WTC11 (cell line): ENCODE data around the gene RFC1. TPM values are rescaled to one million over a fixed set of nuclear protein-coding genes. Genes with fewer than 3 reads are reported as not detected.

Experiments
- ATAC-seq: fragments of 200-7000 bp; cut with Tn5 transposase; 2 replicates; pipeline ENCODE4 v1.10.0; 2021; ENCODE audit warnings: mild to moderate bottlenecking, moderate library complexity
- CTCF ChIA-PET: fragments of 300-600 bp; sonication (Branson Sonifier 250); formaldehyde crosslinking; loops from one replicate; lab custom pipeline; 2021; ENCODE audit warnings: antibody characterized with exemption; lab: Charles Lee
- POLR2A ChIA-PET: fragments of 350-600 bp; sonication (Branson Sonifier 250); formaldehyde crosslinking; loops from one replicate; lab custom pipeline; 2021; ENCODE audit warnings: antibody characterized with exemption; lab: Charles Lee
- DNase-seq: peaks from one replicate; pipeline ENCODE4 v3.0.0; 2021; ENCODE audit warnings: low spot score
- H3K27ac Mint-ChIP-seq: 2 replicates; pipeline ENCODE4 v1.8.0; 2021; ENCODE audit warnings: mixed read lengths
- H3K27me3 Mint-ChIP-seq: 2 replicates; pipeline ENCODE4 v1.8.0; 2021; ENCODE audit warnings: low read depth, mild to moderate bottlenecking, moderate library complexity, mixed read lengths
- H3K36me3 Mint-ChIP-seq: 2 replicates; pipeline ENCODE4 v1.8.0; 2021; ENCODE audit warnings: mixed read lengths
- H3K4me1 Mint-ChIP-seq: 2 replicates; pipeline ENCODE4 v1.8.0; 2022; ENCODE audit warnings: mixed read lengths
- H3K4me3 Mint-ChIP-seq: 2 replicates; pipeline ENCODE4 v1.8.0; 2021; ENCODE audit warnings: mild to moderate bottlenecking, moderate library complexity, mixed read lengths
- H3K9me3 Mint-ChIP-seq: 2 replicates; pipeline ENCODE4 v1.8.0; 2021; ENCODE audit warnings: mixed read lengths
- ATF1 ChIP-seq: sonication (generic); formaldehyde crosslinking; IDR thresholded peaks from 2 replicates; pipeline ENCODE4 v1.8.1; 2023; ENCODE audit warnings: mild to moderate bottlenecking, moderate library complexity, missing genetic modification reagents
- ATF2 ChIP-seq: sonication (generic); formaldehyde crosslinking; IDR thresholded peaks from 2 replicates; pipeline ENCODE4 v1.8.1; 2022; ENCODE audit warnings: low read depth, missing genetic modification reagents, borderline replicate concordance
- CREB1 ChIP-seq: sonication (generic); formaldehyde crosslinking; IDR thresholded peaks from 2 replicates; pipeline ENCODE4 v1.8.0; 2023; ENCODE audit warnings: mild to moderate bottlenecking, missing genetic modification reagents
- CREM ChIP-seq: sonication (generic); formaldehyde crosslinking; IDR thresholded peaks from 2 replicates; pipeline ENCODE4 v1.8.1; 2022; ENCODE audit warnings: mild to moderate bottlenecking, missing genetic modification reagents, moderate library complexity
- CTCF ChIP-seq: fragments of 200-600 bp; IDR thresholded peaks from 2 replicates; pipeline ENCODE4 v1.8.0; 2022; ENCODE audit warnings: antibody characterized with exemption
- FOXJ3 ChIP-seq: sonication (generic); formaldehyde crosslinking; IDR thresholded peaks from 2 replicates; pipeline ENCODE4 v1.9.0; 2021; ENCODE audit warnings: missing genetic modification reagents, mild to moderate bottlenecking, borderline replicate concordance
- GABPB1 ChIP-seq: sonication (generic); formaldehyde crosslinking; IDR thresholded peaks from 2 replicates; pipeline ENCODE4 v1.8.1; 2023; ENCODE audit warnings: mild to moderate bottlenecking, missing genetic modification reagents
- IRF1 ChIP-seq: sonication (generic); formaldehyde crosslinking; IDR thresholded peaks from 2 replicates; pipeline ENCODE4 v1.8.0; 2023; ENCODE audit warnings: missing genetic modification reagents
- NFYB ChIP-seq: sonication (generic); formaldehyde crosslinking; conservative IDR thresholded peaks from 2 replicates; pipeline ENCODE4 v1.8.0; 2022; ENCODE audit warnings: low read depth, missing genetic modification reagents
- PRRX2 ChIP-seq: fragments of 250-450 bp; sonication (Bioruptor Pico); IDR thresholded peaks from 2 replicates; pipeline ENCODE4 v1.8.0; 2021; ENCODE audit warnings: mild to moderate bottlenecking
- RELA ChIP-seq: sonication (generic); formaldehyde crosslinking; IDR thresholded peaks from 2 replicates; pipeline ENCODE4 v1.8.1; 2022; ENCODE audit warnings: missing genetic modification reagents, mild to moderate bottlenecking, borderline replicate concordance
- ZNF138 ChIP-seq: sonication (generic); formaldehyde crosslinking; conservative IDR thresholded peaks from 2 replicates; pipeline ENCODE4 v1.8.1; 2022; ENCODE audit warnings: mild to moderate bottlenecking, moderate library complexity, missing genetic modification reagents
- ZNF219 ChIP-seq: sonication (generic); formaldehyde crosslinking; IDR thresholded peaks from 2 replicates; pipeline ENCODE4 v1.8.0; 2023; ENCODE audit warnings: missing genetic modification reagents, mild to moderate bottlenecking, borderline replicate concordance
- ZNF423 ChIP-seq: fragments of 250-450 bp; sonication (Bioruptor Pico); IDR thresholded peaks from 2 replicates; pipeline ENCODE4 v2.1.2; 2022; ENCODE audit warnings: mild to moderate bottlenecking, moderate library complexity
- ZNF671 ChIP-seq: fragments of 250-450 bp; sonication (Bioruptor Pico); IDR thresholded peaks from 2 replicates; pipeline ENCODE4 v1.8.0; 2021; ENCODE audit warnings: mild to moderate bottlenecking
- total RNA-seq: library from RNA; stranded (reverse); gene quantifications from 3 replicates; pipeline ENCODE4 v1.2.3, GENCODE V29; 2021
- TF ChIP-seq, protein P1 (sequence below): sonication (generic); formaldehyde crosslinking; IDR thresholded peaks from 2 replicates; pipeline ENCODE4 v1.8.1; 2023; ENCODE audit warnings: mild to moderate bottlenecking, moderate library complexity, missing genetic modification reagents
- TF ChIP-seq, protein P2 (sequence below): sonication (generic); formaldehyde crosslinking; IDR thresholded peaks from 2 replicates; pipeline ENCODE4 v1.8.1; 2023; ENCODE audit warnings: mild to moderate bottlenecking, missing genetic modification reagents, moderate library complexity
- TF ChIP-seq, protein P3 (sequence below): sonication (generic); formaldehyde crosslinking; conservative IDR thresholded peaks from 2 replicates; pipeline ENCODE4 v1.8.1; 2023; ENCODE audit warnings: mild to moderate bottlenecking, low read depth, missing genetic modification reagents, moderate library complexity
- TF ChIP-seq, protein P4 (sequence below): sonication (generic); formaldehyde crosslinking; IDR thresholded peaks from 2 replicates; pipeline ENCODE4 v1.8.0; 2022; ENCODE audit warnings: mild to moderate bottlenecking, missing genetic modification reagents

The RFC1 gene
- total RNA-seq, 1 experiment from 2014 or later: 59.4 TPM

GRCh38 chr4:39285111-39285795 is 80.9 kb downstream of the RFC1 start (continued):
- TF ChIP-seq, protein P1, sequence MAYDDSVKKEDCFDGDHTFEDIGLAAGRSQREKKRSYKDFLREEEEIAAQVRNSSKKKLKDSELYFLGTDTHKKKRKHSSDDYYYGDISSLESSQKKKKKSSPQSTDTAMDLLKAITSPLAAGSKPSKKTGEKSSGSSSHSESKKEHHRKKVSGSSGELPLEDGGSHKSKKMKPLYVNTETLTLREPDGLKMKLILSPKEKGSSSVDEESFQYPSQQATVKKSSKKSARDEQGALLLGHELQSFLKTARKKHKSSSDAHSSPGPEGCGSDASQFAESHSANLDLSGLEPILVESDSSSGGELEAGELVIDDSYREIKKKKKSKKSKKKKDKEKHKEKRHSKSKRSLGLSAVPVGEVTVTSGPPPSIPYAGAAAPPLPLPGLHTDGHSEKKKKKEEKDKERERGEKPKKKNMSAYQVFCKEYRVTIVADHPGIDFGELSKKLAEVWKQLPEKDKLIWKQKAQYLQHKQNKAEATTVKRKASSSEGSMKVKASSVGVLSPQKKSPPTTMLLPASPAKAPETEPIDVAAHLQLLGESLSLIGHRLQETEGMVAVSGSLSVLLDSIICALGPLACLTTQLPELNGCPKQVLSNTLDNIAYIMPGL (CRISPR knock-in tag): no peak
- TF ChIP-seq CTCF (no peak), ZNF423 (no peak), ATF1 (CRISPR knock-in tag) (no peak)

DNA sequence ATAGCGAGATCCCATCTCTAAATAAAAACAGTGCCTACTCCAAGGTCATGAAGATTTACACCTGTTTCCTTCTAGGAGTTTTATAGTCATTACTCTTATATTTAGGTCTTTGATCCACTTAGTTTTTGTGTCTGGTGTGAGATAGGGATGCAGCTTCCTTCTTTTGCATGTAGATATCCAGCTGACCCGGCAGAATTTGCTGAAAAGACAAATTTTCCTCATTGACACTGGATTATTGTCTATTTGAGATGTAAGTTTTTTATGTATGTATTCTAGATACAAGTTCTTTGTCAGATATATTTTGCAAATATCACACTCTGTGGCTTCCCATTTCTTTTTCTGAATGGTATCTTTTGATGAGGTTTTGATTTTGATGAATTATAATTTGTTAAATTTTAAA is 85.4 kb downstream of the RFC1 start:
- no peak for TF ChIP-seq GABPB1 (CRISPR knock-in tag)
- no peak for TF ChIP-seq CREM (CRISPR knock-in tag)
- no peak for TF ChIP-seq NFYB (CRISPR knock-in tag)
- TF ChIP-seq, protein P2, sequence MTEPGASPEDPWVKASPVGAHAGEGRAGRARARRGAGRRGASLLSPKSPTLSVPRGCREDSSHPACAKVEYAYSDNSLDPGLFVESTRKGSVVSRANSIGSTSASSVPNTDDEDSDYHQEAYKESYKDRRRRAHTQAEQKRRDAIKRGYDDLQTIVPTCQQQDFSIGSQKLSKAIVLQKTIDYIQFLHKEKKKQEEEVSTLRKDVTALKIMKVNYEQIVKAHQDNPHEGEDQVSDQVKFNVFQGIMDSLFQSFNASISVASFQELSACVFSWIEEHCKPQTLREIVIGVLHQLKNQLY (CRISPR knock-in tag): no peak
- no peak for TF ChIP-seq FOXJ3
- Mint-ChIP-seq H3K4me1 (no peaks in the 10 kb centered on the region), H3K36me3 (peaks cover 12% of the 10 kb centered on the region; the same call in 1 of the 2 replicates), H3K4me3 (no peak overlapping the region), H3K27ac (no peak overlapping the region), H3K9me3 (no peaks in the 10 kb centered on the region), H3K27me3 (no peaks in the 10 kb centered on the region)
- ChIA-PET POLR2A (no interaction called here), CTCF (no interaction called here)
- ATAC-seq (no peak), DNase-seq (no peak)

GRCh38 chr4:39279416-39279815 is 86.7 kb downstream of the RFC1 start:
- Mint-ChIP-seq H3K27me3 (no peaks in the 10 kb centered on the region), H3K36me3 (peaks cover 11% of the 10 kb centered on the region), H3K4me3 (no peak overlapping the region), H3K27ac (peak overlapping the region; percentile 1; the same call in 1 of the 2 replicates), H3K4me1 (no peaks in the 10 kb centered on the region), H3K9me3 (no peaks in the 10 kb centered on the region)
- DNase-seq (no peak), ATAC-seq (no peak)
- ChIA-PET CTCF (interaction anchor here (0.6 kb wide), 1 partner anchor 1629 kb away, joined by 4 read pairs; no protein-coding TSS in a partner anchor), POLR2A (interaction anchor here (0.6 kb wide), 1 partner anchor 47 kb away, joined by 4 read pairs; no protein-coding TSS in a partner anchor)
- TF ChIP-seq ZNF671 (CRISPR knock-in tag) (no peak), RELA (CRISPR knock-in tag) (no peak), PRRX2 (CRISPR knock-in tag) (no peak), ZNF219 (CRISPR knock-in tag) (no peak), ATF2 (CRISPR knock-in tag) (no peak), CREB1 (CRISPR knock-in tag) (no peak), ZNF138 (CRISPR knock-in tag) (no peak), IRF1 (no peak)
- TF ChIP-seq, protein P3, sequence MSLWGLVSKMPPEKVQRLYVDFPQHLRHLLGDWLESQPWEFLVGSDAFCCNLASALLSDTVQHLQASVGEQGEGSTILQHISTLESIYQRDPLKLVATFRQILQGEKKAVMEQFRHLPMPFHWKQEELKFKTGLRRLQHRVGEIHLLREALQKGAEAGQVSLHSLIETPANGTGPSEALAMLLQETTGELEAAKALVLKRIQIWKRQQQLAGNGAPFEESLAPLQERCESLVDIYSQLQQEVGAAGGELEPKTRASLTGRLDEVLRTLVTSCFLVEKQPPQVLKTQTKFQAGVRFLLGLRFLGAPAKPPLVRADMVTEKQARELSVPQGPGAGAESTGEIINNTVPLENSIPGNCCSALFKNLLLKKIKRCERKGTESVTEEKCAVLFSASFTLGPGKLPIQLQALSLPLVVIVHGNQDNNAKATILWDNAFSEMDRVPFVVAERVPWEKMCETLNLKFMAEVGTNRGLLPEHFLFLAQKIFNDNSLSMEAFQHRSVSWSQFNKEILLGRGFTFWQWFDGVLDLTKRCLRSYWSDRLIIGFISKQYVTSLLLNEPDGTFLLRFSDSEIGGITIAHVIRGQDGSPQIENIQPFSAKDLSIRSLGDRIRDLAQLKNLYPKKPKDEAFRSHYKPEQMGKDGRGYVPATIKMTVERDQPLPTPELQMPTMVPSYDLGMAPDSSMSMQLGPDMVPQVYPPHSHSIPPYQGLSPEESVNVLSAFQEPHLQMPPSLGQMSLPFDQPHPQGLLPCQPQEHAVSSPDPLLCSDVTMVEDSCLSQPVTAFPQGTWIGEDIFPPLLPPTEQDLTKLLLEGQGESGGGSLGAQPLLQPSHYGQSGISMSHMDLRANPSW (CRISPR knock-in tag): no peak
- TF ChIP-seq, protein P4, sequence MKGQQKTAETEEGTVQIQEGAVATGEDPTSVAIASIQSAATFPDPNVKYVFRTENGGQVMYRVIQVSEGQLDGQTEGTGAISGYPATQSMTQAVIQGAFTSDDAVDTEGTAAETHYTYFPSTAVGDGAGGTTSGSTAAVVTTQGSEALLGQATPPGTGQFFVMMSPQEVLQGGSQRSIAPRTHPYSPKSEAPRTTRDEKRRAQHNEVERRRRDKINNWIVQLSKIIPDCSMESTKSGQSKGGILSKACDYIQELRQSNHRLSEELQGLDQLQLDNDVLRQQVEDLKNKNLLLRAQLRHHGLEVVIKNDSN (CRISPR knock-in tag): no peak
